C4-2B (cell line): ENCODE results near the gene DTNA.

Experiments used
- CTCF ChIP-seq: fragments of 450-650 bp; conservative IDR thresholded peaks from 2 replicates; pipeline ENCODE4 v1.5.1; 2017; ENCODE audit warnings: mild to moderate bottlenecking
- ZFX ChIP-seq: fragments of 450-650 bp; IDR thresholded peaks from 2 replicates; pipeline ENCODE4 v1.6.1; 2017

- TF ChIP-seq CTCF (no peak), ZFX (no peak)
Observed at GRCh38 chr18:34760444-34760843, 50.3 kb downstream of the DTNA start.
